ENCODE results near the gene DOHH.

The DOHH gene

DNA sequence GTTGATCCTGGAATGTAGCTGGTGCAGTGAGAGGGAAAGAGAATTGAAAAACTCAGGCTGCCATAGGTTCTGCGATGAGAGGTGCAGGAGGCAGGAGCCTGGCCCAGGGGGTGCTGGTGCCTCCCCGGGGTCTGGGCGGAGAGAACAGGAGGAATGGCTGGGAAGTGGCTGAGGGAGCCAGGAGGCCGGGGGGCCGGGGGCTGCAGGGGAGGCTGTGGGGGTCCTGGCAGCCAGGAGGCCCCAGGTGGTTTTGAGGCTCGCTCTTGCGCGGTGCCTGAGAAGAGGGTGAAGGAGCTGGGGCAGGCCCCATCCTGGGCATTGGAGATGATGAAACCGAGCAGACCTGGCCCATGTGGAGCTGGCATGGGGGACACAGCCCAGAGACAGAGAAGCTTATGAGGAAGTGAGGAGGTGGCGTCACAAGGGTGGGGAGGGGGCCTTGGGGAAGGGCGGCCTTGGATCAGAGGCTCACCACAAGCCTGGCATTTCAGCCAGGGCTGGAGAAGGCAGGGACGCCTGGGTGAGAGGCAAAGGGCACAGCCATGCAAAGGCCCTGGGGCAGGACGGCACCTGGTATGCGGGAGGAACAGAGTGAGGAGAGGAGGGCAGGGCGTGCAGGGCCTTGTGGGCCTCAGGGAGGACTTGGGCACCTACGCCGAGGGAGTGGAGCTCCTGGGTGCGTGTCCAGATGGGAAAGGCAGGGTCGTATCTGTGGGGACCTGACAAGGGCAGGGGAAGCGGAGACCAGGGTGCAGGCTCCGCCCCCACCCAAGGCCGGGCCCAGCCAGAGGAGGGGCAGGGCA is 37.2 kb upstream of the DOHH start:
- H3K4me3 ChIP-seq (ENCODE audit: low read depth, low read length) = no peak overlapping the region
- TF ChIP-seq, protein P1, sequence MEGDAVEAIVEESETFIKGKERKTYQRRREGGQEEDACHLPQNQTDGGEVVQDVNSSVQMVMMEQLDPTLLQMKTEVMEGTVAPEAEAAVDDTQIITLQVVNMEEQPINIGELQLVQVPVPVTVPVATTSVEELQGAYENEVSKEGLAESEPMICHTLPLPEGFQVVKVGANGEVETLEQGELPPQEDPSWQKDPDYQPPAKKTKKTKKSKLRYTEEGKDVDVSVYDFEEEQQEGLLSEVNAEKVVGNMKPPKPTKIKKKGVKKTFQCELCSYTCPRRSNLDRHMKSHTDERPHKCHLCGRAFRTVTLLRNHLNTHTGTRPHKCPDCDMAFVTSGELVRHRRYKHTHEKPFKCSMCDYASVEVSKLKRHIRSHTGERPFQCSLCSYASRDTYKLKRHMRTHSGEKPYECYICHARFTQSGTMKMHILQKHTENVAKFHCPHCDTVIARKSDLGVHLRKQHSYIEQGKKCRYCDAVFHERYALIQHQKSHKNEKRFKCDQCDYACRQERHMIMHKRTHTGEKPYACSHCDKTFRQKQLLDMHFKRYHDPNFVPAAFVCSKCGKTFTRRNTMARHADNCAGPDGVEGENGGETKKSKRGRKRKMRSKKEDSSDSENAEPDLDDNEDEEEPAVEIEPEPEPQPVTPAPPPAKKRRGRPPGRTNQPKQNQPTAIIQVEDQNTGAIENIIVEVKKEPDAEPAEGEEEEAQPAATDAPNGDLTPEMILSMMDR (conservative IDR thresholded peaks at IDR 0.05; ENCODE audit: low read depth, low read length) = no peak
- no peak for DNase-seq (ENCODE audit: low read depth)

- no peak for DNase-seq (ENCODE audit: low read depth)
- no peak overlapping the region for H3K4me3 ChIP-seq (ENCODE audit: low read depth, low read length)
- TF ChIP-seq, protein P1 (conservative IDR thresholded peaks at IDR 0.05; ENCODE audit: low read depth, low read length) = no peak
These were observed 36.6 kb upstream of the DOHH start for GRCh38 chr19:3537101-3537437.

- no peak for DNase-seq (ENCODE audit: low read depth)
- TF ChIP-seq, protein P1 (conservative IDR thresholded peaks at IDR 0.05; ENCODE audit: low read depth, low read length) = no peak
- H3K4me3 ChIP-seq (ENCODE audit: low read depth, low read length) = no peak overlapping the region
These were observed 36.1 kb upstream of the DOHH start for GRCh38 chr19:3536429-3537100.

DNA sequence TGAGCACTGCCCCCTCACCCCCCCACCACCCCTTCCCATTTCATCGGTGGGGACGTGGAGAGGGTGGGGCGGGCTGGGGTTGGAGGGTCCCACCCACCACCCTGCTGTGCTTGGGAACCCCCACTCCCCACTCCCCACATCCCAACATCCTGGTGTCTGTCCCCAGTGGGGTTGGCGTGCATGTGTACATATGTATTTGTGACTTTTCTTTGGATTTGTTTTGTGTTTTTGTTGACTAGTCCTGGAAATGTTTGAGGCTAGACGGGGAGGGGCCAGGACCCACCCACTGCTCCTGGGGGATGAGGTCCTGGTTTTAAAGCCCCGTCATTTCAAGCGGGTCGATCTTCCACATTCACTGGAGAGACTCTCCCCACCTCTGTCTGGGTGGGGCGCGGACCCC is 35.5 kb upstream of the DOHH start:
- no peak overlapping the region for H3K4me3 ChIP-seq (ENCODE audit: low read depth, low read length)
- DNase-seq (ENCODE audit: low read depth) = no peak
- TF ChIP-seq, protein P1 (conservative IDR thresholded peaks at IDR 0.05; ENCODE audit: low read depth, low read length) = no peak

- no peak overlapping the region for H3K4me3 ChIP-seq (ENCODE audit: low read depth, low read length)
- DNase-seq (ENCODE audit: low read depth) = no peak
- TF ChIP-seq, protein P1 (conservative IDR thresholded peaks at IDR 0.05; ENCODE audit: low read depth, low read length) = no peak
These were observed 35.1 kb upstream of the DOHH start for GRCh38 chr19:3535563-3535965.

DNA sequence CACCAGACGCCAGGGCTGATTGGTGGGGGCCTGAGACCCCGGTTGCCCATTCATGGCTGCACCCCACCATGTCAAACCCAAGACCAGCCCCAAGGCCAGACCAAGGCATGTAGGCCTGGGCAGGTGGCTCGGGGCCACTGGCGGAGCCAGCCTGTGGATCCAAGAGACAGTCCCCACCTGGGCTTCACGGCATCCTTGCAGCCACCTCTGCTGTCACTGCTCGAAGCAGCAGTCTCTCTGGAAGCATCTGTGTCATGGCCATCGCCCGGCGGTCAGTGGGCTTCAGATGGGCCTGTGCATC is 34.7 kb upstream of the DOHH start:
- DNase-seq (ENCODE audit: low read depth) = no peak
- H3K4me3 ChIP-seq (ENCODE audit: low read depth, low read length) = no peak overlapping the region
- TF ChIP-seq, protein P1 (conservative IDR thresholded peaks at IDR 0.05; ENCODE audit: low read depth, low read length) = no peak
